ENCODE data around the gene CUL4A. TPM values are rescaled to one million over a fixed set of nuclear protein-coding genes. Genes with fewer than 3 reads are reported as not detected.

CUL4A gene
- total and polyA plus RNA-seq, 9 of the 15 experiments (the other 6 are each of a cell fraction or from before 2014, with no cell fraction given) = 21.1 to 92.0 (median 63.2) TPM

- no peak for TF ChIP-seq NR2C2 (CRISPR knock-in tag; IDR thresholded peaks at IDR 0.05)
- peak; percentile 56; the same call in 1 of the 2 replicates for TF ChIP-seq NR2C2 (tag; IDR thresholded peaks at IDR 0.05)
- TF ChIP-seq, protein P1, sequence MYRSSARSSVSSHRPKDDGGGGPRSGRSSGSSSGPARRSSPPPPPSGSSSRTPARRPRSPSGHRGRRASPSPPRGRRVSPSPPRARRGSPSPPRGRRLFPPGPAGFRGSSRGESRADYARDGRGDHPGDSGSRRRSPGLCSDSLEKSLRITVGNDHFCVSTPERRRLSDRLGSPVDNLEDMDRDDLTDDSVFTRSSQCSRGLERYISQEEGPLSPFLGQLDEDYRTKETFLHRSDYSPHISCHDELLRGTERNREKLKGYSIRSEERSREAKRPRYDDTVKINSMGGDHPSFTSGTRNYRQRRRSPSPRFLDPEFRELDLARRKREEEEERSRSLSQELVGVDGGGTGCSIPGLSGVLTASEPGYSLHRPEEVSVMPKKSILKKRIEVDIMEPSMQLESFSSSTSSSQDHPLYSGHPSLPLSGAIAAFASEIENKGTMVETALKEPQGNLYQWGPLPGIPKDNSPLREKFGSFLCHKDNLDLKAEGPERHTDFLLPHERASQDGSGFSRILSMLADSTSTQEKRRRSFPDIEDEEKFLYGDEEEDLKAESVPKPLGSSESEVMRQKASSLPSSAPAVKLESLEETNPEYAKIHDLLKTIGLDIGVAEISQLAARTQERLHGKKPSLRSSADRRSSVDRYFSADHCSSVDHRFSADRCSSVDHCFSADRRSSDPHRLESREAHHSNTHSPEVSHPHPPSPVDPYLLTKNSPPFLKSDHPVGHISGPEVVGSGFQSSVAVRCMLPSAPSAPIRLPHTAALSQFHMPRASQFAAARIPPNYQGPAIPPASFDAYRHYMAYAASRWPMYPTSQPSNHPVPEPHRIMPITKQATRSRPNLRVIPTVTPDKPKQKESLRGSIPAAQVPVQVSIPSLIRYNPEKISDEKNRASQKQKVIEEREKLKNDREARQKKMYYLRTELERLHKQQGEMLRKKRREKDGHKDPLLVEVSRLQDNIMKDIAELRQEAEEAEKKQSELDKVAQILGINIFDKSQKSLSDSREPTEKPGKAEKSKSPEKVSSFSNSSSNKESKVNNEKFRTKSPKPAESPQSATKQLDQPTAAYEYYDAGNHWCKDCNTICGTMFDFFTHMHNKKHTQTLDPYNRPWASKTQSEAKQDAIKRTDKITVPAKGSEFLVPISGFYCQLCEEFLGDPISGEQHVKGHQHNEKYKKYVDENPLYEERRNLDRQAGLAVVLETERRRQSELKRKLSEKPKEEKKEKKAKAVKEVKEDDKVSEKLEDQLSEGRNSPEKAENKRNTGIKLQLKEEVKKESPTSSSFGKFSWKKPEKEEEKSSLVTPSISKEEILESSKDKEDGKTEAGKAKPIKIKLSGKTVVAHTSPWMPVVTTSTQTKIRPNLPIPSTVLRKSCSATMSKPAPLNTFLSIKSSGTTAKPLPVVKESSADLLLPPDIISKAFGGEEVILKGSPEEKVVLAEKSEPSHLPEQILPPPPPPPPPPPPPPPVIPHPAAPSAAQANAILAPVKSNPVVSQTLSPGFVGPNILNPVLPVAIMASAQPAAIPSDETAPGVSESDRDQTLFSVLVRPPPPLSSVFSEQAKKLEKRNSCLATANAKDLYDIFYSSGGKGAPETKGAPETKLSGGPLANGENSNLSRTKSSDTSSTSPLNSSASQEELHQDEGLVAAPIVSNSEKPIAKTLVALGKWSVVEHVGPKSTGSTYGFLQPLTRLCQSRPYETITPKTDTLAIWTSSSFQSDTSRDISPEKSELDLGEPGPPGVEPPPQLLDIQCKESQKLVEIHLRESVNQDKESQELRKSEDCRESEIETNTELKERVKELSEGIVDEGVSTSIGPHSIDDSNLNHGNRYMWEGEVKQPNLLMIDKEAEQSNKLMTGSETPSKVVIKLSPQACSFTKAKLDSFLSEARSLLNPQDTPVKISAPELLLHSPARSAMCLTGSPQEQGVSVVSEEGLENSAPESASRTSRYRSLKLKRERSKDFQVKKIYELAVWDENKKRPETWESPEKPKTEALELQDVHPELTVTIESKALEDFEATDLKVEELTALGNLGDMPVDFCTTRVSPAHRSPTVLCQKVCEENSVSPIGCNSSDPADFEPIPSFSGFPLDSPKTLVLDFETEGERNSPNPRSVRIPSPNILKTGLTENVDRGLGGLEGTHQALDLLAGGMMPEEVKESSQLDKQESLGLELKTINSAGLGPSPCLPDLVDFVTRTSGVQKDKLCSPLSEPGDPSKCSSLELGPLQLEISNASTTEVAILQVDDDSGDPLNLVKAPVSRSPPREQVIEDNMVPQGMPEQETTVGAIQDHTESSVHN (IDR thresholded peaks at IDR 0.05; ENCODE audit: borderline replicate concordance in 1 of 2, low read depth in 1 of 2) = no peak
- no peak for TF ChIP-seq USF2 (CRISPR knock-in tag; IDR thresholded peaks at IDR 0.05)
- TF ChIP-seq SMC3 (conservative IDR thresholded peaks at IDR 0.05; ENCODE audit: insufficient read depth, low read depth, low read length) = peak; percentile 22; the same call in 1 of the 2 replicates
- TF ChIP-seq HMGN3 (IDR thresholded peaks at IDR 0.05; ENCODE audit: borderline replicate concordance, extremely low read depth, insufficient read length, low read depth, low read length) = no peak
- no peak for TF ChIP-seq MED1 (CRISPR knock-in tag; IDR thresholded peaks at IDR 0.05; ENCODE audit: borderline replicate concordance)
- TF ChIP-seq RAD51 (IDR thresholded peaks at IDR 0.05; ENCODE audit: borderline replicate concordance, low read depth) = peak; percentile 14; the same call in 1 of the 2 replicates
- peak; percentile 22; the same call in 1 of the 2 replicates for TF ChIP-seq REST (IDR thresholded peaks at IDR 0.05; ENCODE audit: borderline replicate concordance)
- no peak for TF ChIP-seq REST (CRISPR knock-in tag; IDR thresholded peaks at IDR 0.05; ENCODE audit: low read depth)
- TF ChIP-seq FOSL1 (tag; conservative IDR thresholded peaks at IDR 0.05) = peak; percentile 72
These were observed 66.0 kb downstream of the CUL4A start (continued) for GRCh38 chr13:113275387-113275786.

Data from K562 (cell line).